WTC11 (cell line): ENCODE measurements around the gene KIF26A. TPM values are rescaled to one million over a fixed set of nuclear protein-coding genes. Genes with fewer than 3 reads are reported as not detected.

Experiments used
- ATAC-seq: fragments of 200-7000 bp; cut with Tn5 transposase; 2 replicates; pipeline ENCODE4 v1.10.0; 2021; ENCODE audit warnings: mild to moderate bottlenecking, moderate library complexity
- CTCF ChIA-PET: fragments of 300-600 bp; sonication (Branson Sonifier 250); formaldehyde crosslinking; loops from one replicate; lab custom pipeline; 2021; ENCODE audit warnings: antibody characterized with exemption; lab: Charles Lee
- POLR2A ChIA-PET: fragments of 350-600 bp; sonication (Branson Sonifier 250); formaldehyde crosslinking; loops from one replicate; lab custom pipeline; 2021; ENCODE audit warnings: antibody characterized with exemption; lab: Charles Lee
- DNase-seq: peaks from one replicate; pipeline ENCODE4 v3.0.0; 2021; ENCODE audit warnings: low spot score
- H3K27ac Mint-ChIP-seq: 2 replicates; pipeline ENCODE4 v1.8.0; 2021; ENCODE audit warnings: mixed read lengths
- H3K27me3 Mint-ChIP-seq: 2 replicates; pipeline ENCODE4 v1.8.0; 2021; ENCODE audit warnings: low read depth, mild to moderate bottlenecking, moderate library complexity, mixed read lengths
- H3K36me3 Mint-ChIP-seq: 2 replicates; pipeline ENCODE4 v1.8.0; 2021; ENCODE audit warnings: mixed read lengths
- H3K4me1 Mint-ChIP-seq: 2 replicates; pipeline ENCODE4 v1.8.0; 2022; ENCODE audit warnings: mixed read lengths
- H3K4me3 Mint-ChIP-seq: 2 replicates; pipeline ENCODE4 v1.8.0; 2021; ENCODE audit warnings: mild to moderate bottlenecking, moderate library complexity, mixed read lengths
- H3K9me3 Mint-ChIP-seq: 2 replicates; pipeline ENCODE4 v1.8.0; 2021; ENCODE audit warnings: mixed read lengths
- ATF6 ChIP-seq: sonication (generic); formaldehyde crosslinking; IDR thresholded peaks from 2 replicates; pipeline ENCODE4 v1.8.1; 2023; ENCODE audit warnings: mild to moderate bottlenecking, missing genetic modification reagents
- CTCF ChIP-seq: fragments of 200-600 bp; IDR thresholded peaks from 2 replicates; pipeline ENCODE4 v1.8.0; 2022; ENCODE audit warnings: antibody characterized with exemption
- FOXJ3 ChIP-seq: sonication (generic); formaldehyde crosslinking; IDR thresholded peaks from 2 replicates; pipeline ENCODE4 v1.9.0; 2021; ENCODE audit warnings: missing genetic modification reagents, mild to moderate bottlenecking, borderline replicate concordance
- FOXP4 ChIP-seq: sonication (generic); formaldehyde crosslinking; IDR thresholded peaks from 2 replicates; pipeline ENCODE4 v1.8.0; 2022; ENCODE audit warnings: mild to moderate bottlenecking, missing genetic modification reagents
- HMGXB4 ChIP-seq: sonication (generic); formaldehyde crosslinking; IDR thresholded peaks from 2 replicates; pipeline ENCODE4 v1.8.1; 2023; ENCODE audit warnings: mild to moderate bottlenecking, moderate library complexity, missing genetic modification reagents
- JUN ChIP-seq: sonication (generic); formaldehyde crosslinking; IDR thresholded peaks from 2 replicates; pipeline ENCODE4 v1.8.0; 2023; ENCODE audit warnings: mild to moderate bottlenecking, missing genetic modification reagents
- NR1H2 ChIP-seq: sonication (generic); formaldehyde crosslinking; IDR thresholded peaks from 2 replicates; pipeline ENCODE4 v1.9.0; 2021; ENCODE audit warnings: mild to moderate bottlenecking, moderate library complexity, missing genetic modification reagents
- NR2C2 ChIP-seq: sonication (generic); formaldehyde crosslinking; IDR thresholded peaks from 2 replicates; pipeline ENCODE4 v1.8.0; 2022; ENCODE audit warnings: mild to moderate bottlenecking, missing genetic modification reagents
- NR3C1 ChIP-seq: sonication (generic); formaldehyde crosslinking; conservative IDR thresholded peaks from 2 replicates; pipeline ENCODE4 v1.8.1; 2023; ENCODE audit warnings: low read depth, mild to moderate bottlenecking, missing genetic modification reagents
- OVOL2 ChIP-seq: fragments of 250-450 bp; sonication (Bioruptor Pico); IDR thresholded peaks from 2 replicates; pipeline ENCODE4 v1.9.0; 2021; ENCODE audit warnings: mild to moderate bottlenecking, borderline replicate concordance
- PREB ChIP-seq: sonication (generic); formaldehyde crosslinking; IDR thresholded peaks from 2 replicates; pipeline ENCODE4 v1.8.1; 2022; ENCODE audit warnings: mild to moderate bottlenecking, missing genetic modification reagents, moderate library complexity, borderline replicate concordance
- RORB ChIP-seq: fragments of 250-450 bp; sonication (Bioruptor Pico); IDR thresholded peaks from 2 replicates; pipeline ENCODE4 v1.9.0; 2021; ENCODE audit warnings: mild to moderate bottlenecking
- SP1 ChIP-seq: sonication (generic); formaldehyde crosslinking; conservative IDR thresholded peaks from 2 replicates; pipeline ENCODE4 v1.8.1; 2022; ENCODE audit warnings: missing genetic modification reagents
- TEAD1 ChIP-seq: sonication (generic); formaldehyde crosslinking; IDR thresholded peaks from 2 replicates; pipeline ENCODE4 v1.8.0; 2022; ENCODE audit warnings: mild to moderate bottlenecking, missing genetic modification reagents
- USF1 ChIP-seq: sonication (generic); formaldehyde crosslinking; IDR thresholded peaks from 2 replicates; pipeline ENCODE4 v1.8.0; 2022; ENCODE audit warnings: mild to moderate bottlenecking, missing genetic modification reagents
- USF2 ChIP-seq: sonication (generic); formaldehyde crosslinking; IDR thresholded peaks from 2 replicates; pipeline ENCODE4 v1.8.1; 2023; ENCODE audit warnings: mild to moderate bottlenecking, missing genetic modification reagents, moderate library complexity
- ZNF138 ChIP-seq: sonication (generic); formaldehyde crosslinking; conservative IDR thresholded peaks from 2 replicates; pipeline ENCODE4 v1.8.1; 2022; ENCODE audit warnings: mild to moderate bottlenecking, moderate library complexity, missing genetic modification reagents
- total RNA-seq: library from RNA; stranded (reverse); gene quantifications from 3 replicates; pipeline ENCODE4 v1.2.3, GENCODE V29; 2021

The KIF26A gene
- total RNA-seq, 1 experiment from 2014 or later: 53.4 TPM

GRCh38 chr14:104135121-104135903 lies 3.1 kb upstream of the KIF26A start:
- ChIA-PET CTCF (interaction anchor here (0.9 kb wide), 1 partner anchor 71 kb away, joined by 5 read pairs; no protein-coding TSS in a partner anchor), POLR2A (no interaction called here)
- Mint-ChIP-seq H3K27ac (no peak overlapping the region), H3K27me3 (peaks cover 31% of the 10 kb centered on the region), H3K9me3 (peaks cover under 1% of the 10 kb centered on the region; the same call in 1 of the 2 replicates), H3K36me3 (no peaks in the 10 kb centered on the region), H3K4me3 (peak overlapping the region; percentile 70), H3K4me1 (peaks cover 19% of the 10 kb centered on the region)
- ATAC-seq: peak; percentile 48
- peak; percentile 56; the same call in 1 of the 2 replicates for TF ChIP-seq HMGXB4 (CRISPR knock-in tag)
- peak; percentile 11; the same call in 1 of the 2 replicates for TF ChIP-seq USF2 (CRISPR knock-in tag)
- TF ChIP-seq FOXP4 (CRISPR knock-in tag): 0 out of 2 replicates have a peak, but pooled peaks have one; percentile 13
- 0 out of 2 replicates have a peak, but pooled peaks have one; percentile 19 for TF ChIP-seq SP1
- TF ChIP-seq JUN (CRISPR knock-in tag): no peak
- 0 out of 2 replicates have a peak, but pooled peaks have one; percentile 12 for TF ChIP-seq CTCF
- no peak for TF ChIP-seq FOXJ3
- peak; percentile 87 for DNase-seq

GRCh38 chr14:104135904-104136471 lies 2.4 kb upstream of the KIF26A start:
- CTCF ChIA-PET: interaction anchor here (0.9 kb wide), 1 partner anchor 70 kb away, joined by 5 read pairs; no protein-coding TSS in a partner anchor
- POLR2A ChIA-PET: no interaction called here
- Mint-ChIP-seq H3K27me3 (peaks cover 31% of the 10 kb centered on the region), H3K4me1 (peaks cover 23% of the 10 kb centered on the region), H3K9me3 (no peaks in the 10 kb centered on the region), H3K4me3 (peak overlapping the region; percentile 70), H3K36me3 (no peaks in the 10 kb centered on the region), H3K27ac (no peak overlapping the region)
- ATAC-seq (no peak), DNase-seq (peak; percentile 34)
- TF ChIP-seq NR2C2 (CRISPR knock-in tag) (no peak), JUN (CRISPR knock-in tag) (no peak), ATF6 (no peak), CTCF (no peak), HMGXB4 (CRISPR knock-in tag) (no peak), OVOL2 (CRISPR knock-in tag) (no peak), USF1 (no peak), PREB (CRISPR knock-in tag) (no peak), TEAD1 (CRISPR knock-in tag) (no peak), RORB (CRISPR knock-in tag) (no peak), ZNF138 (CRISPR knock-in tag) (no peak), NR1H2 (CRISPR knock-in tag) (no peak), NR3C1 (no peak)
